ENCODE data around the gene YWHAQ.
"Not testable (repeated sequence)": the region's sequence is repeated elsewhere in the genome, so short reads cannot be mapped to it uniquely, and the experiment has no call there.

YWHAQ gene

DNA sequence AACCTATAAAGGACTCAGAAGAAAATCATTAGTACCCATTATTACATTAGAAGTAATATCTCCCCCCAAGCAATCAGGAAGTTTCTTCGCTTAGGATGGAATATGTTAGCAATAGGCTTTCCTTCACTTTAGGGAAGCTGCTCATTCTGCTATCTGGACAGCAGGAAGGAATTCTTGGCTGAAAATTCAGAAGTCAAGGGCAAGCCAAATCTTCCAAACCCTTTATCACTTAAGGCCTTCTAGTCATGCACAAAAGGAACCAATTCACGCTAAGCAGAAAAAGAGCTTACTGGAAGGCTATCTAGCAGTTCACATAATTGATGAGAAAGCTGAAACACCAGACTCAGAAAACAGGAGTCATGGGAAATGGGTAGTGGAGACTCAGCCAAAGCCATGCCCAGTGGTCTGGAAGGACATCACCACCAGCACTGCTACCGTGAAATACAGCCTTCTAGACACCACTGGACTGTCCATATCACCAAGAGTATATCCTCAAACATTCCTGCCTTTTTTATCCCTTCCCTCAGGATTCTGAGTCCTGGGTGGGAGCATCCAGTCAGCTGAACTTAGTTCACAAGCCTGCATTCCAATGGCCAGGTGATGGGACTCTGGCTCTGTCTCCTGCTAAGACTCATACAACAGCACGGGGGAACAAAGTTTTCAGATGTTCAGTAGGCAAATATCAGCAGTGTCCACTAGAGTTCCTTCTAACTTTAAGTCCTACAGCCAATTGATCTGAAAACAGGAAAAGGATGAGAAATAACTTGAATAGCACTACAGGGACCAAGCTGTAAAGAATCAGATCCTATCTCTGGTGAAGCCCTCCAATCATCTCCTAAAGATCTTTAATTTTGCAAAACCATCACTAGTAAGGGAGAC lies 60.4 kb downstream of the YWHAQ start:
- Histone ChIP-seq H3K27ac (ENCODE audit: low read depth, low read length) (no peak overlapping the region), H3K4me1 (ENCODE audit: control insufficient read depth, insufficient read depth, low read length) (no peaks in the 10 kb centered on the region), H3K36me3 (ENCODE audit: control insufficient read depth, insufficient read depth, low read length) (no peaks in the 10 kb centered on the region), H3K4me3 (ENCODE audit: low read length) (no peak overlapping the region), H3K27me3 (ENCODE audit: control insufficient read depth, insufficient read depth, low read length) (no peaks in the 10 kb centered on the region), H3K9ac (ENCODE audit: low read length) (no peak overlapping the region)

DNA sequence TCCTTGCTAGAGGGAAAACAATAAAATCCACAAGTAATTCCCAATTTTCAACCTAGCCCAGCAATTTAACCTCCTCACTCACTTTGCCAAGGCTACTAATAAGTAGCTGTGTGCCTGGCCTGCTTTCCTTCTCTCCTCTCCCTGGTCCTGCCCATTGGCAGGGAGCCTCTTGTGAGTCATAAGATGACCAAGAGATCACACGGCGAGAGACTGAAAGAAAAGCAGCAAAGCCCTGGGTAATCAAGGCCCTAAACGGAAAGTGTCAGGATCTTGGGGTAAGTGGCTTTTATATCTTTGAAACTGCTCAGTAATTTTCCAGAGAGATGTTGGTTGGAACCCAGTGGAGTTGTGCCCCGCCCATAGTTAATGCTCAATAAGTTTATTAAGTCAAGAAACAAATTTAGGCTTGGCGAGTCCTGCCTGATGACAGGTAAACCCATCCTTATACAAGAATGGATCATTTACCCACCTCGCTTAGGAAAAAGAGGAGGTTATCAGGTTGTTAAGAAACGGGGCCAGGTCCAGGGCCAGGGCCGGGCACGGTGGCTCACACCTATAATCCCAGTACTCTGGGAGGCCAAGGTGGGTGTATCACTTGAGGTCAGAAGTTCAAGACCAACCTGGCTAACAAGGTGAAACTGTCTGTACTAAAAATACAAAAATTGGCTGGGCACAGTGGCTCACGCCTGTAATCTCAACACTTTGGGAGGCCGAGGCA lies 65.2 kb downstream of the YWHAQ start:
- Histone ChIP-seq H3K4me3 (ENCODE audit: low read length) (no peak overlapping the region), H3K4me1 (ENCODE audit: control insufficient read depth, insufficient read depth, low read length) (peaks cover 5% of the 10 kb centered on the region), H3K27me3 (ENCODE audit: control insufficient read depth, insufficient read depth, low read length) (no peaks in the 10 kb centered on the region), H3K9ac (ENCODE audit: low read length) (no peak overlapping the region), H3K27ac (ENCODE audit: low read depth, low read length) (peak overlapping the region; percentile 89), H3K36me3 (ENCODE audit: control insufficient read depth, insufficient read depth, low read length) (no peaks in the 10 kb centered on the region)

DNA sequence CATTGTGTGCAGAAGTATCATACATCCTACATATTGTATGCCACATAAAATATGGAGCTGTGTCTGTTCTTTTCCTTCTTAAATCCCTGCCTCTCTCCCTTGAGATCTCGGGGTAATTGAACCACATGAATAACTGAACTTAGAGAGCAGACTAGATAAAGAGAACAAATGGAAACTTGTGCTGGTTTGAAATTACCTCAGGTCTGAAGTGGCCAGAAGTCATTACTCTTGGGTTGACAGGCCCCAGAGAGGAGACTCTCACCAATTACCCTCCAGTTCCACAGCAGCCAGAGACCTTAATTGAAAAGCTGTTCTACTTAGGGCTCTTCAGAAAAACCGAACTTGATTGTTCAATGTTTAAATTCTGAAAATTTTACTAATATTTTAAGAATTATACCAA lies 70.2 kb downstream of the YWHAQ start:
- no peak overlapping the region for H3K27ac ChIP-seq (ENCODE audit: low read depth, low read length)
- H3K36me3 ChIP-seq (ENCODE audit: control insufficient read depth, insufficient read depth, low read length), result no peaks in the 10 kb centered on the region
- no peak overlapping the region for H3K9ac ChIP-seq (ENCODE audit: low read length)
- H3K27me3 ChIP-seq (ENCODE audit: control insufficient read depth, insufficient read depth, low read length), result no peaks in the 10 kb centered on the region
- peaks cover 7% of the 10 kb centered on the region for H3K4me1 ChIP-seq (ENCODE audit: control insufficient read depth, insufficient read depth, low read length)
- H3K4me3 ChIP-seq (ENCODE audit: low read length), result no peak overlapping the region

DNA sequence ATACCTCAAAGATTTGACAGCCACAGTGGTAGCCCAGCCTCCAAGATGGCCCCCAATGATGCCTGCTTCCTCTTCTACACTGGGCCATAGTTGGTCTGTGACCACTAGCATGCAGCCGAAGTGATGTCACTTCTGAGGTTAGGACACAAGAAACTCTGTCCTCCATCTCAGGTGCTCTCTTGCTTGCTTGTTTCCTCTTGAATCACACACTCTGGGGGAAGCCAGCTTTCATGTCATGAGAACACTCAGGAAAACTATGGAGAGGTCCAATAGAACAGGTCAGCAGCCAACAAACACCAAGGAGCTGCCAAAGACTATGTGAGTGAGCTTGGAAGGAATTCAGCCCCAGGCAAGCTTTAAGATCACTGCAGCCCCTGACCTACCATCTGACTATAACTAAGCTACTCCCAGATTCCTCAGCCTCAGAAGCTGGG lies 71.8 kb downstream of the YWHAQ start:
- Histone ChIP-seq H3K4me3 (ENCODE audit: low read length) (no peak overlapping the region), H3K27ac (ENCODE audit: low read depth, low read length) (no peak overlapping the region), H3K36me3 (ENCODE audit: control insufficient read depth, insufficient read depth, low read length) (no peaks in the 10 kb centered on the region)

DNA sequence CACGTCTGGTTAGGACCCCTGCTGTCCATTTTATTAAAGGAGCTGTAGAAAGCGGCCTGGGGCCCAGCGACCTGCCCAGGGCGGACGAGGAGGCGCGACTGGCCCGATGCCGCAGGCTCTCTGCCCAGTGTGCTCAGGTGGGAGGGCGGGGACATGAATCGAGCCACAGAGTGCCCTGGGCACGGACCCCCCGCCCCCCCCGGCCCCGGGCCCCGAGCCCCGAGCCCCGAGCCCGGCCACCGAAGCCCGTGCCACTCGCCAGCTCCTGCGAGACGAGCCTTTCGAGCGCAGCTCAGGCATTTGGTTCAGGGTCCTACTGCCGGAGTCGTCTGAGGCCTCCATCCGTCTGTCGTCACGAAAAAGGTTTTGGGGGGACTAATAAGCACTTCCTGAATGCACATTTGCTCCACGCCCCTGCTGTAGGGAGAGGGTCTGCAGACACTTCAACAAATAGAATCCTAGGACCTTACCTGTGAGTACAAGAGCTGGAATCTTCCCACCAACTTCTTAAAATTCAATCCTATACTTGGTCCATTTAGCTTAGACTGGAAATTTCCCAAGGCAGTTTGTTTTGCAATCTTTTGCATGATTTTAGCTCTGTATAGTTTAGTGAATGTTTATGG lies 74.6 kb downstream of the YWHAQ start:
- peak overlapping the region; percentile 82 for H3K9ac ChIP-seq (ENCODE audit: low read length)
- no peaks in the 10 kb centered on the region for H3K36me3 ChIP-seq (ENCODE audit: control insufficient read depth, insufficient read depth, low read length)
- peak overlapping the region; percentile 95 for H3K27ac ChIP-seq (ENCODE audit: low read depth, low read length)
- H3K27me3 ChIP-seq (ENCODE audit: control insufficient read depth, insufficient read depth, low read length), result no peaks in the 10 kb centered on the region
- H3K4me1 ChIP-seq (ENCODE audit: control insufficient read depth, insufficient read depth, low read length), result peaks cover 17% of the 10 kb centered on the region
- peak overlapping the region; percentile 79 for H3K4me3 ChIP-seq (ENCODE audit: low read length)

More for the DNA sequence above, 71.8 kb downstream of the YWHAQ start:
- Histone ChIP-seq H3K4me1 (ENCODE audit: control insufficient read depth, insufficient read depth, low read length) (peaks cover 9% of the 10 kb centered on the region), H3K9ac (ENCODE audit: low read length) (no peak overlapping the region), H3K27me3 (ENCODE audit: control insufficient read depth, insufficient read depth, low read length) (no peaks in the 10 kb centered on the region)

DNA sequence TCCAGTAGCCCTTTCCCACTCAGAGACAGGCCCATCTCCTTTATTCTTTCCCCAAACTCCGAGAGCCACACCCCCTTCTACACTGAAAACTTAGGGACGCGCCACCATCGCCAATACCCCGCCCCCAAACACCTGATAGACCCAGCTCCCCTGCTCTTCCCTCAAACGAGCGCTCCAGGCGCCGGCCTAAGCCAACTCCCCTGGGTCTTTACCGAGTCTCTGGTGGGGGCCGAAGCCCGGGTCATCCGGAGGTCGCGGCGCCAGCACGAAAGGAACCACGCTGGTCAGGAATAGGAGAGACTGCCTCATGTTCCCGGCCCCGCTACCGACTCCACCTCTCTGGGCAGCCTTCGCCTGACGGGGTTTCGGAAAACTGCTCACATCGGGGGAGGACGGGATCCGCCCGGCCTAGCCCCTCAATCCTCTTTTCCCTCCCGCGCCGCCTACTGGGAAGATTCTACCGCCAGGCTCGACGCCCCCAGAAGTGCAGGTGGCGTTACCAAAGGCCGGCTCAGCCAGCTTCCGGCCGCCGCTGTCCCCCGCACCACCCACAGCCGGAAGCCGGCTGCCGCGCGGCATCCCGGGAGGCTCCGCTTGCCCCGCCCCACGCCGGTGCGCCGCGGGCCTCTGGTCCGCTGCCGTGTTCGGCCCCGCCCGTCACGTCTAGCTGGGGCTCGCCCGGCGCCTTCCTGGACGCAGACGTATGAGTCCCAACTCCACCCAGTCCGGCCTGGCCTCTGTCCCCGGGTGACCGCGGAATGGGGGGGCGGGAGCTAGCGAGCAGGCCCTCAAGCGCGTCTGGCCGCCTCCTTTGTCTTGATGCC lies 75.3 kb downstream of the YWHAQ start, which contains the start of gene ADAM17:
Gene ADAM17 (minus strand): TSS at position 534 of the 824 bp plus-strand sequence. CDS start 225 bp downstream, at position 309.
- peak within 1 kb of the TSS; percentile 94 for H3K4me3 ChIP-seq (ENCODE audit: low read length)
- H3K36me3 ChIP-seq (ENCODE audit: control insufficient read depth, insufficient read depth, low read length), result no peaks in the 10 kb centered on the region
- peaks cover 17% of the 10 kb centered on the region for H3K4me1 ChIP-seq (ENCODE audit: control insufficient read depth, insufficient read depth, low read length)
- peak within 1 kb of the TSS; percentile 95 for H3K27ac ChIP-seq (ENCODE audit: low read depth, low read length)
- H3K9ac ChIP-seq (ENCODE audit: low read length), result peak within 1 kb of the TSS; percentile 86
- no peaks in the 10 kb centered on the region for H3K27me3 ChIP-seq (ENCODE audit: control insufficient read depth, insufficient read depth, low read length)

DNA sequence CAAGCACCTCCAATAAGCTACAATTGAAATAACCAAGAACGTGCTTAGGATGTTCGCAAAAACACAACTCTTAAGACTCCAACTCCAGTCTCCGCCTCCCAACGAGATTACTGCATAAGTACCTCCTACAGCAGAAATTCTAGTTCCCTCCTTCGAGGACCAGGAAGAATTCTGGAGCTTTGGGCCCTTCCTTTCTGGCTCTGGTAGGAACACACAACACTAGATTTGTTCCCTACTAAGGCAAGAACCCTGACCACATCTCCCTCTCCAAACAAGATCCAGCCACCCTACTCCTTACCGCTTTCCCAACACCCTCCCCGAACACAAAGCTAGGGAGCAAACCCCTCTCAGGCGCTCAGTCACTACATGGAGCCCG lies 75.9 kb downstream of the YWHAQ start:
- peak overlapping the region; percentile 94 for H3K4me3 ChIP-seq (ENCODE audit: low read length)
- H3K27ac ChIP-seq (ENCODE audit: low read depth, low read length), result peak overlapping the region; percentile 95
- peaks cover 17% of the 10 kb centered on the region for H3K4me1 ChIP-seq (ENCODE audit: control insufficient read depth, insufficient read depth, low read length)
- H3K9ac ChIP-seq (ENCODE audit: low read length), result peak overlapping the region; percentile 86
- H3K27me3 ChIP-seq (ENCODE audit: control insufficient read depth, insufficient read depth, low read length), result no peaks in the 10 kb centered on the region
- no peaks in the 10 kb centered on the region for H3K36me3 ChIP-seq (ENCODE audit: control insufficient read depth, insufficient read depth, low read length)

DNA sequence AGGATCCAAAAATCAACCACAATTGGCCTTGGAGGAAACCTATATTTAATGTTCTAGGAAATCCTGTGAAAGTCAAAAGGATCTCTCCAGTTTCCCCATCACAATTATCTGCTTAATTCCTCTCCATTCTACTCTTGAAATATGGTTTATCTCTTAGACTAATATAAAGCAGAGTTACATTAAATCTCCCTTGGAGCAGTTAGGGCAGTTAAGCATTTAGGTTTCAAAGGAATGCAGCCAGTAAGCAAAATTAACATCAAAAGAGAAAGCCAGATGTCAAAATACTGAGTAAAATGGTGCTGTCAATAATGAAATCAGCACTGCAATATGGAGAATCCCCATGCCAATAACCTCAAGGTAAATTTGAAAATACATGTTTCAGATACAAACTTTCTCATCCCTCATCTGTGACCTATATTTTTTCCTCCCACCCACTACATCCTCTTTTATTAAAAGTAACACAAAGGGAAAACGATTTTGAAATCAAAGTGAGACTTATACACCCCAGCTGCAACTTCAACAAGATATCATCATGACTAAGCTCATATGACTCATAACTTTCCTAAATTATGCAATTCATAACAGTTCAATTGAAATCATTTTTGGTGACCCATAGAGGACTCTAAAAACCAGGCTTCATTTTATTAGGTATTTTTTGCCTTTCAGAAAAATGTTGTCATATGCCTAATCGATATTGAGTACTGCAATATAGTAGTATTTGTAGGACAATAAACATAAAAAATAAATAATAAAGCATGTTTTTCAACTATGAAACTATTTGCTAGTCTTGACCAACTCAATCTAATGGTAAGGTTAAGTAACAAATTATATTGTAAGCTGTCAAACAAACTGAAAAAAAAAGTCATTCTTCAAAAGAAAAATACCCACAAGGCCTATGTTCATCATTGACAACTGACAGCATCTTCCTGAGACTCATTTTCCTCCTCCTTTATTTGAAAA lies 78.3 kb downstream of the YWHAQ start:
- no peaks in the 10 kb centered on the region for H3K27me3 ChIP-seq (ENCODE audit: control insufficient read depth, insufficient read depth, low read length)
- H3K27ac ChIP-seq (ENCODE audit: low read depth, low read length), result peak overlapping the region; percentile 22
- H3K36me3 ChIP-seq (ENCODE audit: control insufficient read depth, insufficient read depth, low read length), result no peaks in the 10 kb centered on the region
- H3K9ac ChIP-seq (ENCODE audit: low read length), result no peak overlapping the region
- H3K4me3 ChIP-seq (ENCODE audit: low read length), result no peak overlapping the region
- peaks cover 17% of the 10 kb centered on the region for H3K4me1 ChIP-seq (ENCODE audit: control insufficient read depth, insufficient read depth, low read length)

DNA sequence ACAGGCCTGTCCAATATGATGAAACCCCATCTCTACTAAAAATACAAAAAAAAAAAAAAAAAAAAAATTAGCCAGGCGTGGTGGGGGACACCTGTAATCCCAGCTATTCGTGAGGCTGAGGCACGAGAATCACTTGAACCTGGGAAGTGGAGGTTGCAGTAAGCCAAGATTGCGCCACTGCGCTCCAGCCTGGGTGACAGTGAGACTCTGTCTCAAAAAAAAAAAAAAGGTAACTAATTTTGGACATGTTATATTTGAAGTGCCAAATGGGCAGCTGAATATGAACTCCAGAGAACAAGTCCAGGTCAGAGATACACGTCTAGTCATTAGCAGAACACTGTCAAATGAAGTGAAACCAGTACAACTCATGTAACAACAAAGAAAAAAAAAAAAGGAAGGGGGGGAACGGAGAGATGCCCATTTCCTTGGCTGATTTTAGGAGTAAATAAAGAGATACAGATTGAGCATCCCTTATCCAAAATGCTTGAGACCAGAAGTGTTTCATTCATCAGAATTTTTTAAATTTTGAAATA lies 79.9 kb downstream of the YWHAQ start:
- H3K27me3 ChIP-seq (ENCODE audit: control insufficient read depth, insufficient read depth, low read length); H3K27ac ChIP-seq (ENCODE audit: low read depth, low read length); H3K4me3 ChIP-seq (ENCODE audit: low read length); H3K9ac ChIP-seq (ENCODE audit: low read length); H3K36me3 ChIP-seq (ENCODE audit: control insufficient read depth, insufficient read depth, low read length): not testable (repeated sequence)
- peaks cover 15% of the 10 kb centered on the region for H3K4me1 ChIP-seq (ENCODE audit: control insufficient read depth, insufficient read depth, low read length)

DNA sequence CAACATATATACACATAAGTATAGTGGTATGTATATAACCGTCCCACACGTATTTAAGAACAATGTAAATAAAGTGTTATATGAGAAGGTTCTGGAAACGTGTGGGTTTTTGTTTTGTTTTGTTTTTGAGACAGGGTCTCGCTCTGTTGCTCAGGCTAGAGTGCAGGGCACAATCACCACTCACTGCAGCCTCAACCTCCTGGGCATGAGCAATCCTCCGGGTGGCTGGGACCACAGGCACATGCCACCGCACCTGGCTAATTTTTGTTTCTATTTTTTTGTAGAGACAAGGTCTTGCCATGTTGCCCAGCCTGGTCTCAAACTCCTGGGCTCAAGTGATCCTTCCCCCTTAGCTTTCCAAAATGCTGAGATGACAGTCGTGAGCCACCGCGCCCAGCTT lies 81.4 kb downstream of the YWHAQ start:
- Histone ChIP-seq H3K27me3 (ENCODE audit: control insufficient read depth, insufficient read depth, low read length) (no peaks in the 10 kb centered on the region), H3K27ac (ENCODE audit: low read depth, low read length) (no peak overlapping the region), H3K36me3 (ENCODE audit: control insufficient read depth, insufficient read depth, low read length) (no peaks in the 10 kb centered on the region), H3K4me1 (ENCODE audit: control insufficient read depth, insufficient read depth, low read length) (peaks cover 12% of the 10 kb centered on the region), H3K9ac (ENCODE audit: low read length) (no peak overlapping the region), H3K4me3 (ENCODE audit: low read length) (no peak overlapping the region)

DNA sequence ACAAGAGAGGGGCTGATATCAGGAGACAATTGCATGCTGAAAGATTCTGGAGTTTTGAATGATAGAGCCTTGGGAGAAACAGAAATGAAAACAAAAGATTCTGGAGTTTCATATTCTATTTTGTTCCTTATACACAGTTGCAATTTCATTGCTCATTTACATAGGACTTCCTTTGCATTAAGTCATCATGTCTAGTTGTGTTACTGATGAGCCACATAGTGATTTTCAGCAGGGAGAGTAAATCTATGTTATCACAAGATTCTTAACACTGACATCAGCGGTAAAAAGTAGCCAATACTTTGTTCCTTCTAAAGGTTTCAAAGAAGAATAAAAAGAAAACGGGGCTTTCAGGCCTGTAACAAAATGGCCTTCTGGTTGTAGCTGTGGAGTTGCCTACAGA lies 82.3 kb downstream of the YWHAQ start:
- Histone ChIP-seq H3K36me3 (ENCODE audit: control insufficient read depth, insufficient read depth, low read length) (no peaks in the 10 kb centered on the region), H3K4me3 (ENCODE audit: low read length) (no peak overlapping the region), H3K4me1 (ENCODE audit: control insufficient read depth, insufficient read depth, low read length) (peaks cover 9% of the 10 kb centered on the region), H3K27me3 (ENCODE audit: control insufficient read depth, insufficient read depth, low read length) (no peaks in the 10 kb centered on the region), H3K9ac (ENCODE audit: low read length) (no peak overlapping the region), H3K27ac (ENCODE audit: low read depth, low read length) (no peak overlapping the region)
